PC-9 (cell line): ENCODE data around the gene FAM81B.

Experiments used
- EZH2 ChIP-seq: fragments of 200-600 bp; sonication (generic); IDR thresholded peaks from 2 replicates; pipeline ENCODE4 v1.8.0; 2017; ENCODE audit warnings: antibody characterized with exemption, low read depth
- TF ChIP-seq, protein P1 (sequence below): fragments of 200-600 bp; sonication (generic); conservative IDR thresholded peaks from 2 replicates; pipeline ENCODE4 v1.6.1; 2017; ENCODE audit warnings: mixed run types, antibody characterized with exemption, mild to moderate bottlenecking, moderate library complexity

GRCh38 chr5:95375591-95375990, 15.6 kb upstream of the FAM81B start:
- TF ChIP-seq EZH2: no peak
- TF ChIP-seq, protein P1, sequence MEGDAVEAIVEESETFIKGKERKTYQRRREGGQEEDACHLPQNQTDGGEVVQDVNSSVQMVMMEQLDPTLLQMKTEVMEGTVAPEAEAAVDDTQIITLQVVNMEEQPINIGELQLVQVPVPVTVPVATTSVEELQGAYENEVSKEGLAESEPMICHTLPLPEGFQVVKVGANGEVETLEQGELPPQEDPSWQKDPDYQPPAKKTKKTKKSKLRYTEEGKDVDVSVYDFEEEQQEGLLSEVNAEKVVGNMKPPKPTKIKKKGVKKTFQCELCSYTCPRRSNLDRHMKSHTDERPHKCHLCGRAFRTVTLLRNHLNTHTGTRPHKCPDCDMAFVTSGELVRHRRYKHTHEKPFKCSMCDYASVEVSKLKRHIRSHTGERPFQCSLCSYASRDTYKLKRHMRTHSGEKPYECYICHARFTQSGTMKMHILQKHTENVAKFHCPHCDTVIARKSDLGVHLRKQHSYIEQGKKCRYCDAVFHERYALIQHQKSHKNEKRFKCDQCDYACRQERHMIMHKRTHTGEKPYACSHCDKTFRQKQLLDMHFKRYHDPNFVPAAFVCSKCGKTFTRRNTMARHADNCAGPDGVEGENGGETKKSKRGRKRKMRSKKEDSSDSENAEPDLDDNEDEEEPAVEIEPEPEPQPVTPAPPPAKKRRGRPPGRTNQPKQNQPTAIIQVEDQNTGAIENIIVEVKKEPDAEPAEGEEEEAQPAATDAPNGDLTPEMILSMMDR: no peak
